G401.6 (cell line): ENCODE measurements around the gene MSL3B.

ENCODE experiments used
- FAIRE-seq: peaks from 2 replicates; lab custom pipeline; 2012; peaks lifted over from hg19 to GRCh38; lab: Jason Lieb, UNC

MSL3B gene

GRCh38 chr2:233832414-233832813, 35.8 kb downstream of the MSL3B start:
- FAIRE-seq, result no peak

GRCh38 chr2:233831861-233832260, 36.3 kb downstream of the MSL3B start:
- no peak for FAIRE-seq

DNA sequence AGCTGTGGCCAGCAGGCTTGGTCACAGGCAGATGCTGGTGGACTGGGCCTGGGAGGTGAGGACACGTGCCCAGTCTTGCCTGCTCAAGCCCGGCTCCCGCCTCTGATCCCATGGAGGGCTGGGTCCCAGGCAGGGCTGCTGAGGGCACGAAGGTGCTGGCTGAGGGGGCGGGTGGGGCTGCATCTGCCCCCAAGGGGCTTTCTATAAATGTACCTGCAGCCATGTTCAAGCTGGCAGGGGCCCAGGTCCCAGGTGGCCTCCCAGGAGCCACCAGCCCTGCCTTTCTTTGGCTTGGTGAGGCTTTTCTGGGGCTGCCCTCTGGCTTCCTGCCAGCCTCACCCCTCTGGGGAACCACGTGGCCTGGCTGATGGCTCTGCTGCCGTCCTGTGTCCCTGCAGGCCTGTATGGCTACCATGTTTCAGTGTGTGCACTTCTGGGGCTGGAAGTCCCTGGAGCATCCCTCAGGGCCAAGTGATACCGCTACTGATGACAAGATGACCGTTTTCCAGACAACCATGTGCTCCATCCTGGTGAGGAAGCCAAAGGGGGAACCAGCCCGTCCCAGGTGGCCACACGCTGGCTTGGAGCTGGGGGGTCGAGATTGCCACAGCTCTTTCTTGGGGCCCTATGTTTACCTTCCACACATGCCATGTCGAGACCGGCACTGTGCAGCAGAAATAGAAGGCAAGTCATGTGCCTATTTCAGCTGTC, 37.0 kb downstream of the MSL3B start:
- FAIRE-seq, result no peak

- no peak for FAIRE-seq
These were observed 37.9 kb downstream of the MSL3B start for GRCh38 chr2:233830111-233830802.

- FAIRE-seq, result no peak
These were observed 38.7 kb downstream of the MSL3B start for GRCh38 chr2:233829193-233830110.

- FAIRE-seq, result no peak
These were observed 39.5 kb downstream of the MSL3B start for GRCh38 chr2:233828546-233829192.

DNA sequence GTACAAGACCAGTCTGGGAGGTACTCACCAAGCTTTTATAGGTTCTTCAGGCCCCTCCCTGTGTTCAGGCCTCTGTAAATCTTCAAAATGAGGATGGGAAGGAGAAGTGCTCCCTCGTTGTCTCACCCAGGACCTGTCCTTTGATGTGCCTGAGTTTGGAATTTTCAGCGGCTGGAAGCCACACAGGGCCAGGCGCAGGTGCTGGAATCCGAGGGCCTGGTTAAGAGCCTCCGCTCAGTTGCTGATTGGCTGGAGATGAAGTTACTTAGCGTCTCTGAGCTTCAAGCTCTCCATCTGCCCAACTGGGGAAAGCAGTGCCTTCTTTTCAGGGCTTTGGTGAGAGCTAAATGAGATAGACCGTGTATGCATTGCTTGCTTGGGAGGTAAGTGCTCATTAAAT, 43.8 kb downstream of the MSL3B start:
- FAIRE-seq, result no peak

DNA sequence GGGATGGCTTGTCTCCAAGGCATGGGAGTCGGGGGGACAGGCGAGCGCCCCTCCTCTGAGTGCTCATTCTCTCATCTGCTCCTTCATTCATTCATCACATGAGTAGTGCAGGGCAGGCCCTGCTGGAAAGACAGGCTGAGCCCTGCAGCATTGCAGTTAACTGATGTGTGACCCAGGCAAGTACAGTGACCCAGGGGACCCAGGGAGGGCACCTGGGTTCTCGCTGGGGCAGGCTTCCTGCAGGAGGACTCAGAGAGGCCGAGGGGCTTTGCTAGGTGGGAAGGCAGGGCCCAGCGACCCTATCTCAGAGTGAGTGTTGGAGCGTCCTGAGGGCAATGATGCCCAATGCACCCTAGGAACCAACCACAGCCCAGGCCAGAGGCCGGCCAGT, 44.5 kb downstream of the MSL3B start:
- no peak for FAIRE-seq

DNA sequence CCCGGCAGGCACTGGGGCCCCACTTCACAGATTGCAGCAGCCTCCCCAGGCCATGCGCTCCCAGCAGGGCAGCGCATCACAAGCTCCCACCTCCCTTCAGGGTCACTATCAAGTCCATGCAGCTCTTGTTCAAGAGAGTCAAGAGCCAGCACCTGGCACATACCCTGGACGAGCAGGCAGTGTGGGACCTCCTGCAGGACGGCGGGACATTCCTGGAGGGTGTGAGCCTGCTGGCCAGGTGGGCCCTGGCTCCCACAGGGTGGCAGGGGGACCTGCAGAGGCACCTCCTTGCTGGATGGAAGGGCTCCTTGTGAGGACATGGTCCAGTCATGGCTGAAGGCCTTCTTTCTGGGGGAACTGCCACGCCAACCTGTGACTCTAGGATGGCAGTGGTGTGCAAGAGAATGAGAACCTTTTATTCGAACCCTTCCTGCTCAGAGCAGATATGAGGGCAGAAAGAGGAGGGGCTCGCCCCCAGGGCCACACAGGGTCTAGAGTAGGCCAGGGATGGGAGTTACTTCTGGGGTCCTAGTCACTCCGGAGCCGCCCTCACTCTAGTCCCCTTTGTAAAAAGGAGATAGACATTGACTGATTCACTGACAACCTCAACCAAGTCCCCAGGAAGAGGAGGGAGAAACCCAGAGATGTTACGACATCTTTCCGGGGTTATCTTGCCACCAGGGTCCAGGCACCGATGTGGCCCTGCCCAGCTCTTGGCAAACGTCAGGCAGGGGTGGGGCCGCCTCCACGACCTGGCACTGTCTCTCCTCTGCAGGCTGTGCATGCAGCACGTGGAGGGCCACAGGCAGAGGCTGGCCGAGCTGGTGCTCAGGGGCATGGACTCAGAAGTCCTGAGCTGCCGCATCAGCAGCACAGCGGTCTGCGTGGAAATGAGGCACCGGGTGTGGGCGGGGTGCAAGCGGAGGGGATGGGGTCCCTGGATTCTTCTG, 45.1 kb downstream of the MSL3B start:
- no peak for FAIRE-seq

- FAIRE-seq, result no peak
These were observed 46.0 kb downstream of the MSL3B start for GRCh38 chr2:233822101-233822771.

GRCh38 chr2:233821709-233822100, 46.5 kb downstream of the MSL3B start:
- FAIRE-seq, result no peak

- FAIRE-seq, result no peak
These were observed 47.0 kb downstream of the MSL3B start for GRCh38 chr2:233821196-233821595.

- no peak for FAIRE-seq
These were observed 47.4 kb downstream of the MSL3B start for GRCh38 chr2:233820774-233821105.

- no peak for FAIRE-seq
These were observed 48.1 kb downstream of the MSL3B start for GRCh38 chr2:233819884-233820773.

DNA sequence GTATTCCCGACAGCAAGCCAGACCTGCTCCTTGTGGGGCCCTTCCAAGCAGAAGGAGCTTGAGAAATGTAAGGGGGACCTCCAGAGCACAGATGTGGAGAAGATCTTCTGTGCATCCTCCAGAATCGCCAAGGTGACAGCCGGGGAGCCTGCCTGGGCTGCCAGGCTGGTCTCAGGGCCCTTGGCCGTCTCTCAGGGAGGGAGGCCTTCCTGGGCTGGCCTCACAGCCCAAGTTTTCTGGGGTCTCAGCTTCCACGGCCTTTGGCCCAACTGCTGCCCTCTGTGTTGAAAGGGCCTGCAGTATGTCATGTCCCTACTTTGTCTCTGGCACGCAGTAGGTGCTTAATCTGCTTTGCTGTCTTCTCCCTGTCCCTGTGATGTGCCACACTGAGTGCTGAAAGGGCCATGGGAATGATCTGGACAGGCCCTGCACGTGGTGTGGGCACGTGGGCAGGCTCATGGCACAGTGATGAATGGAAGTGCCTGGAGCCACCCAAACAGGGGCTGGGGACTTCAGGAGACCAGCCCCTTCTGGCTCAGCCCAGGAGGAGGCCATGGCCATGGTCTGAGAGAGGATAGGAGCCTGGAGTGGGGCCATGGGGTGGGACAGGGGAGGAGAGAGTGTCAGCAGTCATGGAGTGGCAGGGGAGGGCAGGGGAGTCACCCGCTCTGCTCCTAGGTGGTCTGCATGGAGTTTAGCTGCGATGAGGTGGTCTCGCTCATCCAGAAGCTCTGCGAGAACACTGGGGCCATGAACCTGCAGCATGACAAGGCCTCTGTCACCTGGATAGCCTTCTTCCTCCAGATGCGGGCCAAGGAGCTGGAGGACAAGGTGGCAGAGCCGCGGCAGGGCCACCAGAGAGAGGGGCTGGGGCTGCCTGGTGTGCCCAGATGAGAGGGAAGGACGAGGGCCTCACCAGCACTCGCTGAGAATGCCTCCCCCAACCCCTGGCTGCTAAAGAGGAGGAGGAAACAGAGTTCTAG, 49.3 kb downstream of the MSL3B start:
- no peak for FAIRE-seq

GRCh38 chr2:233817995-233818638, 50.1 kb downstream of the MSL3B start:
- FAIRE-seq, result no peak

DNA sequence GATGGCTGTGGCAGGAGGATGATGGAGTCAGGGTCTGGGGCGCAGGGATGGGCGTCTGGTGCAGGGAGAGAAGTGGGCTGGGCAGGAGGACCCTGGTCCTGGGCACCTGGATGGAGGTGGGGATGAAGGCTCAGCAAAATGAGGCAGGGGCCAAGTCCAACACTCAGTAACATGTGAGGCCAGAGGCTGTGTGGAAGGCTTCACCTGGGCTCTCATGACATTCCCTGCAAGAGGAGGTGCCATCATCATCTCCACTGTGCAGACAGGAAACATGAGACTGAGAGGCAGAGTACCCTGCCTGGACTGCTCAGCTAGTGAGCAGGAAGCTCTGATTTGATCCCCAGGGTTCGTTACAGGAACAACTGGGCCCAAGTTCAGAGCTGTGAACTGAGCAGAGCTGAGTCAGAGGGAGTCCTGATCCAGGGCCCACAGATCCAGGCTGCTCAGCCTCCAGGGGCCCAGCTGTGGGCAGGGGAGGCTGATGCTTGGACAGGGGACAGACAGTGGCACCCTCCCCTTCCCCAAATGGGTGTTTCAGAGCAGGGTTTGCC, 50.8 kb downstream of the MSL3B start:
- FAIRE-seq, result no peak

- FAIRE-seq, result no peak
These were observed 51.4 kb downstream of the MSL3B start for GRCh38 chr2:233816771-233817170.
